Fibroblast of gingiva (primary cell): Measurements from ENCODE around the gene TSPAN5.

ENCODE experiments used
- DNase-seq: peaks from one replicate; pipeline ENCODE4 v3.0.0-alpha.2; 2011; ENCODE audit warnings: low read depth

TSPAN5 gene

GRCh38 chr4:98617358-98618047, 40.9 kb downstream of the TSPAN5 start:
- no peak for DNase-seq

GRCh38 chr4:98615991-98616390, 42.4 kb downstream of the TSPAN5 start:
- DNase-seq, result no peak

DNA sequence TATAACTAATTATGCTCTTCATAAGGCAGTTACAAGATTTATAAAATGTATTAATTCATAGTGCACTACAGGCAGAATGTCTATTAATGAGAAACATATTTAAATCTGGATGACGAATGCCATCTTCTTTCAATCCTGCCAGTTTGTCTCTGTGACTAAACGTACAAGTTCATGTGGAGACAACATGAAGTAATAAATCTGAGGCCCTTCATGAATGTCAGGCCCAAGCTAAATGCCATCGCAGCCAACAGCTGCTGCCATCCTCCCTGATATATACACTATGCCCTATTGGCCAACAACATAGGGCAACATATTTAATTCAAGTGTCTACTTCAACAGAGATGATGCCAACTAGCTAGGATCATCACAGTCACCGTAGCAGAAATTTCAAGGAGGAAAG, 43.7 kb downstream of the TSPAN5 start:
- peak; percentile 72 for DNase-seq

GRCh38 chr4:98614094-98614493, 44.3 kb downstream of the TSPAN5 start:
- no peak for DNase-seq

GRCh38 chr4:98613453-98614075, 44.8 kb downstream of the TSPAN5 start:
- DNase-seq, result no peak

DNA sequence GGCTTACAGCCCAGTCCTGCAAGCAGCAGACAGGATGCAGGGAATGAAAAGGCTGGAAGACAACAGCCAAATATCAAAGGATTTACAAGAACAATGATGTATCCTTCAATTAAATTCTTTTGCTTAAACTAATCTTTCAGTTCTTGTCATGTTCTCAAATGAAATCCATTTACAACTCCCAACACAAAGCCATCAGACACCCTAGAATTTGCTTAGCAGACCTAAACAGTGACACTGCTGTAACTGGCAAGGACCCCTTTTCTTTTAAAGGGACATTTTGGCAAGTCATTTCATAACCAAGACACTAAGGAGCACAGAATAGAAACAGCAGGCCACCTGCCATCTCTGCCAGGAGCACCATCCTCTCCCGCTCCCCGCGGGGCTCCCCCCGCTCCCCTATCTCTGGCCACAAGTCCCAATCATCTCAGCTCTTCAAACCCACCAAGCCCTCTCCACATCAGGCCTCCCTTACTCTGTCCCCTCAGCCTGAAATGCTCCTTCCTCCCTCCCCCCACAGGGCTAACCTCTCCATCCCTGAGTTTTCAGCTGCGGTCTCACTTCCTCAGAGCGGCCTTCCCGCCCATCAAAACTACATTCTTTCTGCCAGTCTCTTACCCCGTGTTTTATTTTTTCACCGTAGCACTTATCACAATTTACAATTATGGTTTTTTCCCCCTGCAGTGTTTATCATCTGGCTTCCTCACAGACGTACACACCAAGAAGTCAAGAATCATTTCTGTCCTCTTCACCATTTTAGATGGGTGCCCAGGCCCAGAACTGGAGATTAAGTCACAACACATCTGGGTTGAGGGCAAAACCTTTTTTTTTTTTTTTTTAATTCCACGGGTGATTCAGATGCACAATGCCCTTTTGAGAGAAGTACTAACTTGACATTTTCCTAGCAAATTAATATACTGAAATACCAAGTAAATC, 45.8 kb downstream of the TSPAN5 start:
- DNase-seq, result no peak

GRCh38 chr4:98611677-98612317, 46.6 kb downstream of the TSPAN5 start:
- DNase-seq, result no peak

- peak; percentile 60 for DNase-seq
Measured at GRCh38 chr4:98610926-98611676, 47.3 kb downstream of the TSPAN5 start.

- no peak for DNase-seq
Measured at GRCh38 chr4:98610431-98610830, 48.0 kb downstream of the TSPAN5 start.

- DNase-seq, result peak; percentile 78
Measured at GRCh38 chr4:98609934-98610333, 48.5 kb downstream of the TSPAN5 start.

DNA sequence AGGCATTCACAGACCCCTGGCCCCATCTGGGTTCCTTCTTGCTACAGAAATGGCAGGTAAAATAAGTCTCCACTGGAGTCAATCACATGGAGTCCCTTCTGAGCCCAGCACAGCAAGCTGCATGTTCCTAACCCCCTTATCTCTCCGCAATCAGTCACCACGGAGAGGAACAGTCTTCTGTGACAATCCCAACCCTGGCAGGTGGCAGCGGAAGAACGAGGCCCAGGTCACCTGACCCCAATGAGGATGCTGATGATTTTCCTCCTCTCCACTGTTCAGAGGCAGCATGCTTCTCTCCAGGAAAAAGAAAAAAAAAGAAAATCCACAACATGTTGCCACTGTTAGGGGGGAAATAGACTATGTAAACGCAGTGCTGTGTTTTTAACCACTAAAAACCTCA, 50.1 kb downstream of the TSPAN5 start:
- DNase-seq, result no peak

DNA sequence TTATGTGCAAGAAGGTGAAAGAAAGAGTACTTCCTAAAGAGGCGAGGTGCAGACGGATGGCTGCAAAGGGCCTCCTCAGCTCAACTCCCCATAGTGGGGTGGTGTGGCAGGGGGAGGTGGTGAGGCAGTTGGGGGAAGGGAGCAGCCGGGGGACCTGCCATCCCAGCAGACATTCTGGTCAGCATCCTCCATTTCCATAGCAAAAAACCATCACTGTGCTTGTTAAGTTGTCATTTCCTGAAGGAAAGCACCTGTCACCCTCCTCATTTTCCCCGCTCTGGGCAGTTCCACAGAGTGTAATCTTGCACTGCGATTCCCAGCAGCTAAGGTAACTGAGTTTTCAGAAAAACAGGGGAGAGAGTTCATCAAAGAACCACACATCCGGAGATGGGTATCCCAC, 51.5 kb downstream of the TSPAN5 start:
- DNase-seq, result no peak

DNA sequence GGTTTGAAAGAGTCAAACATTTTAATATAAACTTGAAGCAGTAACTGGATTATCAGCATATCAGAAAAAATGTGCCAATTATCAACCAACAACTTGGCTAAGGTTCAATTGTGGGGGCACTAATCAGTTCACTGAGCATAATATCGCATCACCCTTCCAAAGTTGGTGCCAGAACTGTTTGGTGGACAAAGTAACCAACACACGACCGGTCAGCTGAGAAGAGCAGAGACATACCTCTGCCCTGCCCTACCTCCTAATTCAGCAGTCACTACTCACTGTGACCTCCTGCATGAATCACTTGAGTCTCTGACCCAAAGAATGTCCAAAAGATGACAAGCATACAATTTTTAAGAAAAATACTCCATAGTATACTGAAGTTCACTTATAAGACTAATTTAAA, 53.2 kb downstream of the TSPAN5 start:
- DNase-seq, result no peak

DNA sequence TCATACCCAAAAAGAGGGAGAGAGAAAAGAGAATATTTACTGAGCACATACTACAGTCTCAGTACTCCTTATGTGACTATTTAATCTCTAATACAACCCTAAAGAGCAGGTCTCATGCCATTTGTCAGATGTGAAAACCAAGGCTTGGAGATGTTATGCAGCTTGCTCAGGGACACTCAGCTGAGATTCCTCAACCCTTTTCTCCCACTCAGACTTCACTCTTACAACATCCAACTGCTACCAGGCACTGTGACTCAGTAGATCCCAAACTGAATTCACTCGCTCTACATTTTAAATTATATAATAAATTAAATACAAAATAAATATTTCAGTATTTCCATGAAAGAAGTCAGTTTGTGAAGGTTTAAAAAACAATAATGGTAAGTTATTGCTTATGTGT, 53.7 kb downstream of the TSPAN5 start:
- no peak for DNase-seq

GRCh38 chr4:98603683-98604521, 54.5 kb downstream of the TSPAN5 start:
- no peak for DNase-seq

GRCh38 chr4:98602270-98602669, 56.1 kb downstream of the TSPAN5 start:
- DNase-seq, result no peak

GRCh38 chr4:98601708-98602107, 56.7 kb downstream of the TSPAN5 start:
- DNase-seq, result no peak

- DNase-seq, result no peak
Measured at GRCh38 chr4:98599617-98600205, 58.7 kb downstream of the TSPAN5 start.

GRCh38 chr4:98586962-98587354, 71.5 kb downstream of the TSPAN5 start:
- no peak for DNase-seq

GRCh38 chr4:98586291-98586961, 72.0 kb downstream of the TSPAN5 start:
- peak; percentile 47 for DNase-seq
